C1 segment of cervical spinal cord (tissue), 14 donors: Measurements from ENCODE around the gene ZNF644.
A peak's percentile ranks its signal among the peaks of the same experiment; 100 is the strongest.

Experiments used
- DNase-seq, 14 donors: peaks; one replicate each; lab custom pipeline; 2025; lab: John Stamatoyannopoulos, UW

The ZNF644 gene

GRCh38 chr1:91022518-91022929 is 689 bp upstream of the ZNF644 start:
- no peak for DNase-seq

GRCh38 chr1:91020967-91021685 is 709 bp downstream of the ZNF644 start:
- peak in 13 of 14 donors; percentile 26 to 88 (median 80) for DNase-seq

GRCh38 chr1:91020486-91020885 is 1.3 kb downstream of the ZNF644 start:
- no peak for DNase-seq

GRCh38 chr1:91018006-91018405 is 3.8 kb downstream of the ZNF644 start:
- DNase-seq = no peak

- no peak for DNase-seq
These were observed 5.9 kb downstream of the ZNF644 start for GRCh38 chr1:91015794-91016550.

- DNase-seq = no peak
These were observed 6.5 kb downstream of the ZNF644 start for GRCh38 chr1:91015358-91015780.

- peak in 3 of 14 donors; percentile 4 to 20 (median 8) for DNase-seq
These were observed 7.4 kb downstream of the ZNF644 start for GRCh38 chr1:91014475-91014874.

GRCh38 chr1:91013302-91013701 is 8.5 kb downstream of the ZNF644 start:
- no peak for DNase-seq

- DNase-seq = no peak
These were observed 9.6 kb downstream of the ZNF644 start for GRCh38 chr1:91012196-91012595.

GRCh38 chr1:91011726-91012125 is 10.1 kb downstream of the ZNF644 start:
- peak in 1 of 14 donors; percentile 7 for DNase-seq

GRCh38 chr1:91007827-91008226 is 14.0 kb downstream of the ZNF644 start:
- DNase-seq = no peak

- no peak for DNase-seq
These were observed 14.7 kb downstream of the ZNF644 start for GRCh38 chr1:91007092-91007491.

GRCh38 chr1:91006113-91006908 is 15.5 kb downstream of the ZNF644 start:
- no peak for DNase-seq

- DNase-seq = no peak
These were observed 16.6 kb downstream of the ZNF644 start for GRCh38 chr1:91005285-91005684.

GRCh38 chr1:91004145-91004544 is 17.7 kb downstream of the ZNF644 start:
- no peak for DNase-seq

- DNase-seq = no peak
These were observed 25.0 kb downstream of the ZNF644 start for GRCh38 chr1:90996742-90997413.

- DNase-seq = no peak
These were observed 26.4 kb downstream of the ZNF644 start for GRCh38 chr1:90995311-90995894.

- no peak for DNase-seq
These were observed 27.4 kb downstream of the ZNF644 start for GRCh38 chr1:90994461-90994860.

GRCh38 chr1:90993245-90993644 is 28.6 kb downstream of the ZNF644 start:
- DNase-seq = peak in 1 of 14 donors; percentile 1

- no peak for DNase-seq
These were observed 31.1 kb downstream of the ZNF644 start for GRCh38 chr1:90990779-90991178.

- no peak for DNase-seq
These were observed 31.8 kb downstream of the ZNF644 start for GRCh38 chr1:90989990-90990389.
